HG03460 (cell line): ENCODE data around the gene KRTAP3-1.
"Not testable (repeated sequence)": the region's sequence is repeated elsewhere in the genome, so short reads cannot be mapped to it uniquely, and the experiment has no call there.

Source experiments
- ATAC-seq: cut with Tn5 transposase; IDR thresholded peaks from one replicate; pipeline ENCODE4 v1.9.1; 2021; ENCODE audit not compliant: unreplicated experiment

Gene KRTAP3-1

DNA sequence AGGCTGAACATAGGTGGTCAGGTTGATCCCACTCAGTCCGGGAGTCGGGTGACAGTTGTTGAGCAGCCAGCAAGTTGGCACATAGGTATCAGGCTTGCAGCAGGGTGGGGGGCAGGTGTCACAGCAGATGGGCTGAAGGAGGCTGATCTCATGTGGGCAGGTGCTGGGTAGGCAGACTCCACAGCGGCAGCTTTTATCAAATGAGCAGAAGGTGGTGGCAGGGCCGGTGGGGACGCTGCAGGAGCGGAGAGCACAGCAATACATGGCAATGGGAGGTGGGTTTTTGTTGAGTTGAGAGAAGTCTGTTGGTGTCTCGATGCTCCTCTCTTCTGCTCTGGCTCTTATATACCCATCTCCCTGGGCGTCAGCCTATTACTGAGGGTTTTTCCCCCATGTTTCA, at the start of gene KRTAP3-1:
KRTAP3-1 (minus strand) TSS at position 318 of the 400 bp plus-strand sequence; CDS start at position 264, 54 bp downstream.
- ATAC-seq: no peak

DNA sequence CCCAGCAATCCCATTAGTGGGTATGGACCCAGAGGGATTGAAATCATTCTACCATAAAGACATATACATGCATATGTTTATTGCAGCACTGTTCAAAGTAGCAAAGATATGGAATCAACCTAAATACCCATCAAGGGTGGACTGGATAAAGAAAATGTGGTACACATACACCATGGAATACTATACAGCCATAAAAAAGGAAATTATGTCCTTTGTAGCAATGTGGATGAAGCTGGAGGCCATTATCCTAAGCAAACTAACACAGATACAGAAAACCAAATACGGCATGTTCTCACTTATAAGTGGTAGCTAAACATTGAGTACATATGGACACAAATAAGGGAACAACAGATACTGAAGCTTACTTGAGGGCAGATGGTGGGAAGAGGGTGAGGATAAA, 48.6 kb upstream of the KRTAP3-1 start:
- ATAC-seq: no peak

DNA sequence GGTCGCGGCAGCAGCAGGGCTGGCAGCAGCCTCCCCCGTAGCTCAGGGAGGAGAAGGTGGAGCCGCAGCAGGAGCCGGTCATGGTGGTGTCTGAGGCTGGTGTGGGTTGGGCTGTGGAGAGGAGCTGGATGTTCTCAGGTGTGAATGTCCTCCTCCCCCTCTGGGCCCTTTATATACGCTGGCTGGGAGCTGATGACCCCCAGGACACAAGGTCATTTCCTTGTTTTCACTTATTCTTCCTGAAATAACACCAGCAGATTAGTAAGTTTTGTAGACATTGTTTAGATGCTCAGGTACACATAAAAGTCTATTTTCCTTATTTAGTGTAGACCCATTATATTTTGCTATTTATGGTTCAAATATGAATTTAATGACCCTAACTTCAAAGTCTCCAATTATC, 46.2 kb upstream of the KRTAP3-1 start, which contains the start of gene KRTAP2-2:
KRTAP2-2 (minus strand) TSS at position 101 of the 400 bp plus-strand sequence; CDS start at position 82, 19 bp downstream.
- ATAC-seq: not testable (repeated sequence)

DNA sequence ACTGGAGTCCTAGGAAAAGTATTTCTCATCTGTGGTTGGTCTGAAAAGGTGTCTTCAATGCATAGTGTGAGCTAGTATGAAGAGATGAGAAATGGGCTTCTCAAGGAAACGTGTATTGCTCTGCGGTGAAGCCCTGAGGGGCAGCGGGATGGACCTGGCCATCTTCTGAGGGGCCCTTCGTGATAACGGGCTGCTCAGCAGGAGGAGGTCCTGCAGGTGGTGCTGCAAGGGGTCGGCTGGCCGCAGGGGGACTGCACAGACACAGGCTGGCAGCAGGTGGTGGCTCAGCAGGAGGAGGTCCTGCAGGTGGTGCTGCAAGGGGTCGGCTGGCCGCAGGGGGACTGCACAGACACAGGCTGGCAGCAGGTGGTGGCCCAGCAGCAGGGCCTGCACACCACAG, 45.6 kb upstream of the KRTAP3-1 start:
- not testable (repeated sequence) for ATAC-seq

DNA sequence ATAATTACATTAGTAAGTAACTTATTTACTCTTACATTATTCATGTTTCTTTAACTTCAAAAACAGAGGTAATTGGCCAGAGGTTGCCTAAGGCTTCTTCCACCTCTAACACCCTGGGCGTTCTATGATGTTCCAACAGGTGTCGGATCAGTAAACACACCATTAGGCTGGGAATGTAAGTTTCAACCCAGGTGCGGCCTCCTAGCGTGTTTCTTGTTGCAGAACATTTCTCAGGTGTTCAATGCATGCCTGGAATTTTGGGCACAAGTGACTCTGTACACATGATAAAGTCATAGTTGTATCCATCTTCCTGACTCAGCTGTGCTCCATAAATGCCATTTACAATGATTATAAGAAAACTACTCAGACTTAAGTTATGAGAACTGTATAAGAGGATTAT, 45.1 kb upstream of the KRTAP3-1 start:
- no peak for ATAC-seq

DNA sequence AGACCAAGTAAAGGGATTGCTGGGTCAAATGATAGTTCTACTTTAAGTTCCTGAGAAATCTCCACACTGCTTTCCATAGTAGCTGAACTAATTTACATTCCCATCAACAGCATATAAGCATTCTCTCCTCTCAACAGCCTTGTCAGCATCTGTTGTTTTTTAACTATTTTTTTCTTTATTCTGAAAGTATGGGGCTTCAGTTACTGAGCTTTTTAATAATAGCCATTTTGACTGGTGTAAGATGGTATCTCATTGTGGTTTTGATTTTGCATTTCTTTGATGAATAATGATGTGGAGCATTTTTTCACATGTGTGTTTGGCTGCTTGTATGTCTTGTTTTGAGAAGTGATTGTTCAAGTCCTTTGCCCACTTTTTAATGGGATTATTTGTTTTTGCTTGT, 43.6 kb upstream of the KRTAP3-1 start:
- no peak for ATAC-seq

DNA sequence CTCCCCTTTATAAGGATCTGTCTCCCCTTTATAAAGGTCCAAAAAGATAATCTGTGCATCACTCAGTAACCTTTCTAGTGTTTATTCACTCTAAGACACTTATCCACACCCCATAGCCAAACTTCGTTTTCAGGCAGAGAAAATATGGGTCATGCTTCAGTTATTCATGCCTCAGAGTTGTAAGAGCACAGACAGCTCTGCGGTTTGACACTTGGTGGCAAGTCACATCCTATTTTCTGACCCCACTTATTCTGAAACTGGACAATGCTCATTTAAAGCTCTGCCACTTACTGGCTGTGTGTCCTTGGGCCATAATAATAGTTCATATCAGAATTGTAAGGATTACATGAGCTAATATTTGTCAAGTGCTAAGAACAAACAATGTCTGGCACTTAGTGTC, 40.2 kb upstream of the KRTAP3-1 start:
- ATAC-seq: no peak

DNA sequence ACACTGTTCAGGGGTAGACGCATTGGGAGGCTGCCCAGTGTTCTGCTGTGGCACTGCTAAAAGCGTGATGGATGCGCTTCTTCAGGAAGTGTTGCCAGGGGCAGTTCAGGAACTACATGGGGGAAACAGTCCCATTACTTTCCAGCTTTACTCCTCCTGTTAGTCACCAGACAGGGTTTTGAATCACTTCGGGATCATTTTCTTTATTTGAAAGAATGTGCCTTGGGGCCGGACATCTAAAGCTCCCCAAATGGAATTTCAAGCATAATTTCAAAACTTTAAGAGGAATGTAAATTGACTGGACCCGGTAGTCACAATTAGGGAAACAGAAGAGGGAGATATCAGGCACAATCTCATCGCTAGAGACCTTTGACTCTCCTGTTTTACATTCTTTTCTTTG, 39.5 kb upstream of the KRTAP3-1 start:
- no peak for ATAC-seq

DNA sequence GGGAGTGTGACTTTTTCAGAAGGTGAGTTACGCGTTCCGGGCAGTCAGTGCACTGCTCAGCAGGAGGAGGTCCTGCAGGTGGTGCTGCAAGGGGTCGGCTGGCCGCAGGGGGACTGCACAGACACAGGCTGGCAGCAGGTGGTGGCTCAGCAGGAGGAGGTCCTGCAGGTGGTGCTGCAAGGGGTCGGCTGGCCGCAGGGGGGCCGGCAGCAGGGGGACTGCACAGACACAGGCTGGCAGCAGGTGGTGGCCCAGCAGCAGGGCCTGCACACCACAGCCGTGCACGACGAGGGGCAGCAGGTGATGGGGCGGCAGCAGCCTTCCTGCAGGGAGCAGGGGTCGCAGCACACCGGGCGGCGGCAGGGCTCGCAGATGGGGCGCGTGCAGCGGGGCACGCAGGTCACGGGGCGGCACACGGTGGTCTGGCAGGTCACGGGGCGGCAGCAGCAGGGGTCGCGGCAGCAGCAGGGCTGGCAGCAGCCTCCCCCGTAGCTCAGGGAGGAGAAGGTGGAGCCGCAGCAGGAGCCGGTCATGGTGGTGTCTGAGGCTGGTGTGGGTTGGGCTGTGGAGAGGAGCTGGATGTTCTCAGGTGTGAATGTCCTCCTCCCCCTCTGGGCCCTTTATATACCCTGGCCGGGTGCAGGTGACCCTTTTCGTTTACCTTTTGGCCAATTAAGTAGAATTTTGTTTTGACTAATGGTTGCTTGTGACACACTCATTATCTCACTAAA, 38.0 kb upstream of the KRTAP3-1 start, which contains the start of gene KRTAP2-1:
KRTAP2-1 (minus strand) TSS at position 582 of the 731 bp plus-strand sequence; CDS start at position 533, 49 bp downstream.
- ATAC-seq: not testable (repeated sequence)

DNA sequence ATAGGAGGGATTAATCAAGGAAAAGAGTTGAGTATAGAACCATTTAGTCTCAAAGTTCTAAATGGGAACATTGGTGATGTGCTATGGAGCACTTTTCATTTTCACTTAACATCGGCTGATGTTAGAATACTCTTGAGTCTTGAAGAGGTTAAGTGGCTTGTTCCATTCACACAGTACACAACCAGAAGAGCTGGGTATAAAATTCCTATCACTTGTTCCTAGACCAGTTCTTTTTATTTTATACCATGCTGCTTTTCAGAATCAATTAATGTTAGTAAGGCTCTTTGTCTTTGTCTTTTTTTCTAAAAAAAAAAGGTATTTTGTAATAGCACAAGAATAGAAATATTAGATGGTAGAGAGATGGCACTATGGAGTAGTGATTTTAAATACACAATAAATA, 34.0 kb upstream of the KRTAP3-1 start:
- ATAC-seq: no peak

DNA sequence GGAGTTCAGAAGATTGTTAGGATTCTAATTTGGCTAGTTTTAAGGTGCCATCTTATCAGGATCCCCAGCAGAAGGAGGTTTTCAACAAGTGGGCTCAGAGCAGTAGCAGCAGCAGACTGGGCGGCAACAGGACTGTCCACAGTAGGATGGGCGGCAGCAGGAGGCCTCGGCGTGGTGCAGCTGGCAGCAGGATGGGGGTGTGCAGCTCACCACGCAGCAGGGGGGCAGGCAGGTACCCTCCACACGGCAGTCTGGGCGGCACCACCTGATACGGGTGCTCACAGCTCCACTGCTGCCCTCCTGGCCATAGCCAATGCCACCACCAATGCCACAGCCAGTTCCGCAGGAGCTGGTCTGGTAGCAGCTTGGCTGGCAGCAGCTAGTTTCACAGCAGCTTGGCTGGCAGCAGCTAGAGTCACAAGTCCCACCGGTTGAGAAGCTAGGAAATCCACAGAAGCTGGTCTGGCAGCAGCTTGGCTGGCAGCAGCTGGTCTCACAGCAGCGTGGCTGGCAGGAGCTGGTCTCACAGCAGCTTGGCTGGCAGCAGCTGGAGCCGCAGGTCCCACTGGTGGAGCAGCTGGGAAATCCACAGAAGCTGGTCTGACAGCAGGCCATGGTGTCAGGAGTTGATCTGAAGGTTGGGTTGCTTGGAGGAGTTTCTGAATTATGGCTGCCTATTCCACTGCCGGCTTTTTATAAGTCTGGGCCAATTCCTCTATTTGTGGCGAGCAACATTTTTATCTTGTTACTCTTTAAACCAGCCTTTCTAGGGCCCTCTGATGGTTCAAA, 32.0 kb upstream of the KRTAP3-1 start, which contains the start of gene KRTAP1-1:
KRTAP1-1 (minus strand) TSS at position 668 of the 789 bp plus-strand sequence; CDS start at position 615, 53 bp downstream.
- ATAC-seq: not testable (repeated sequence)

DNA sequence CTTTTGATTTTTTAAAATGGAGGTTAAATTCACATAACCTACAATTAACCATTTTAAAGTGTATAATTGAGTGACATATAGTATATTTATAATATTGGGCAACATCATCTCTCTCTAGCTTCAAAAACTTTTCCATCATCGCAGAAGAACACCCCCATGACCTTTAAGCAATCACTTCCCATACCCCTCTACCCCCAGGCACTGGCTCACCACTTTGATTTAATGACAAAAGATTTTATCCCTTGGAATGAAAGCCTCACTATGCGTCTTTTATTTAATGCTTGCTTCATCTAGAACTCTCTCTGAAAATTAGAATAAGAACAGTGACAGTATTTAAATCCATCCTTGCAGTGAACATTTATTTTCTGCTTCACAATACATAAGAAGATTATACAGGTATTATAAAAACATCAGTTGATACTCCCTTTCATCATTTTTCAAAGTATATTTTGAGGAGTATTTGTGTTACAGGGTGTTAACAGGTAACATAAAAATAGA, 29.0 kb upstream of the KRTAP3-1 start:
- ATAC-seq: no peak

DNA sequence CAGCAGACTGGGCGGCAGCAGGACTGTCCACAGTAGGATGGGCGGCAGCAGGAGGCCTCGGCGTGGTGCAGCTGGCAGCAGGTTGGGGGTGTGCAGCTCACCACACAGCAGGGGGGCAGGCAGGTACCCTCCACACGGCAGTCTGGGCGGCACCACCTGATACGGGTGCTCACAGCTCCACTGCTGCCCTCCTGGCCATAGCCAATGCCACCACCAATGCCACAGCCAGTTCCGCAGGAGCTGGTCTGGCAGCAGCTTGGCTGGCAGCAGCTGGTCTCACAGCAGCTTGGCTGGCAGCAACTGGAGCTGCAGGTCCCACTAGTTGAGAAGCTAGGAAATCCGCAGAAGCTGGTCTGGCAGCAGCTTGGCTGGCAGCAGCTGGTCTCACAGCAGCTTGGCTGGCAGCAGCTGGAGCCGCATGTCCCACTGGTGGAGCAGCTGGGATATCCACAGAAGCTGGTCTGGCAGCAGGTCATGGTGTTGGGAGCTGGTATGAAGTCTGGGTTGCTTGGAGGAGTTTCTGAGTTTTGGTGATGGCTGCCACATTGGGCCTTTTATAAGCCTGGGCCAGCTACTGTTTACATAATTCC, 25.5 kb upstream of the KRTAP3-1 start, which contains the start of gene KRTAP1-3:
KRTAP1-3 (minus strand) TSS at position 529 of the 590 bp plus-strand sequence; CDS start at position 476, 53 bp downstream.
- ATAC-seq: not testable (repeated sequence)

DNA sequence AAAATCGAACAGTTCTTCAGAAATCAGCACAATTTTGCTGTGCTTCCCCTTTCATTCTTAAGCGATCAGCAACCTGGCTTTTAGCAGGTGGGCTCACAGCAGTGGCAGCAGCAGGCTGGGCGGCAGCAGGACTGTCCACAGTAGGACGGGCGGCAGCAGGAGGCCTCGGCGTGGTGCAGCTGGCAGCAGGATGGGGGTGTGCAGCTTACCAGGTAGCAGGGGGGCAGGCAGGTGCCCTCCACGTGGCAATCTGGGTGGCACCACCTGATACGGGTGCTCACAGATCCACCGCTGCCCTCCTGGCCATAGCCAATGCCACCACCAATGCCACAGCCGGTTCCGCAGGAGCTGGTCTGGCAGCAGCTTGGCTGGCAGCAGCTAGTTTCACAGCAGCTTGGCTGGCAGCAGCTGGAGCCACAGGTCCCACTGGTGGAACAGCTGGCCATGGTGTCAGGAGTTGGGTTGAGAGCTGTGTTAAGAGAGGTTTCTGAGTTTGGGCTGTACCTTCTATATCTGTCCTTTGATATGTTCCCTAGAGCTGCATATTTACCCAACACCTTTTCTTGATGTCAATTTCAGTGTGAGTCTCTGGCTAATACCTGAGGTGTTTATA, 20.8 kb upstream of the KRTAP3-1 start, which contains the start of gene KRTAP1-4:
KRTAP1-4 (minus strand) TSS at position 563 of the 613 bp plus-strand sequence; CDS start at position 446, 117 bp downstream.
- no peak for ATAC-seq

DNA sequence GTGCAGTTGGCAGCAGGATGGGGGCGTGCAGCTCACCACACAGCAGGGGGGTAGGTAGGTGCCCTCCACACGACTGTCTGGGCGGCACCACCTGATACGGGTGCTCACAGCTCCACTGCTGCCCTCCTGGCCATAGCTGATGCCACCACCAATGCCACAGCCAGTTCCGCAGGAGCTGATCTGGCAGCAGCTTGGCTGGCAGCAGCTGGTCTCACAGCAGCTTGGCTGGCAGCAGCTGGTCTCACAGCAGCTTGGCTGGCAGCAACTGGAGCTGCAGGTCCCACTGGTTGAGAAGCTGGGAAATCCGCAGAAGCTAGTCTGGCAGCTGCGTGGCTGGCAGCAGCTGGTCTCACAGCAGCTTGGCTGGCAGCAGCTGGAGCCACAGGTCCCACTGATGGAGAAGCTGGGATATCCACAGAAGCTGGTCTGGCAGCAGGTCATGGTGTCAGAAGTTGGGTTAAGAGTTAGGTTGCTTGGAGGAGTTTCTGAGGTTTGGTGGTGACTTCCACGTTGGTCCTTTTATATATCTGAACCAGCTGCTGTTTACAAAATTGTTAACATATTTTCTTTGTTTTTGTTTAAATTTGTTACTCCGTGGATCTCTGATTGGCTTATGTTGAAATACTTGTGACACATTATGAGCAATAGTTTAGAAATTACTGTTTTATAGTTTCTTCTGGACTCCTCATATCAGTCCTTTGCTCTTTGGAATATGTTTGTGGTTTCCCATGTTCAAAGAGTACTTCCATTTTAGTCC, 18.0 kb upstream of the KRTAP3-1 start, which contains the start of gene KRTAP1-5:
KRTAP1-5 (minus strand) TSS at position 494 of the 757 bp plus-strand sequence; CDS start at position 441, 53 bp downstream.
- no peak for ATAC-seq

DNA sequence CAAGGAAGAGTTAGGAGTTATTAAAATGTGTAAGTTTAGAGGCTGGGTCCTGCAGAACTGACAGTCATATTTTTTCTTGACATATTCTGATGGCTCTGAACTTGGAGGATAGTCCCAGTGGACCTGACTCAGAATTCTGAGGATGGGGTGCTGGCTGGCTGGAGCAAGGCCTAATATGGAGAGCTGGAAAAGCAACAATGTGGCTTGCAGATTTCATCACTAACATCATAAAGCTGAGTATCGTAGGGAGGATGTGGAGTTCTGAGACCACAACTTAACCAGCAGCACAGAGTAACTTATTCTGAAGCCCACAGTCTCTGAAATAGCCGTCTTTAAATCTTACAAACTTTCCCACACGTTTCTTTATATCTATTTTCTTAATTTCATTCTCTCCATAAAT, 15.8 kb upstream of the KRTAP3-1 start:
- no peak for ATAC-seq

DNA sequence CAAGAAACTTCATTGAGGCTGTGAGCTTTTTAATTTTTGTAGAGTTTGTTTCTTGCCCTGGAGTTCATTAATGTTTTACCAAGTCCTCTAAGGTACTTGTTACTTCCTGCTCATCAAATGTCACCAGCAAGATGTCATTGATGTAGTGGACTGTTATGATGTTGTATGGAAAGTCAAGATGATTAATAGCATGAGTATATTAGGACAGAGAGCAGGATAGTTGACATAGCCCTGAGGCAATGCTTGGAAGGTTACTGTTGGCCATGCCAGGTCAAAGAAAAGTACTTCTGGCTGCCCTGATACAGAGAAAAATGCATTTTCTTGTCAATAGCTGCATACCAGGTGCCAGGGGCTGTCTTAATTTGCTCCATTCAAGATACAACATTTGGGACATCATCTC, 11.4 kb upstream of the KRTAP3-1 start:
- ATAC-seq: no peak

DNA sequence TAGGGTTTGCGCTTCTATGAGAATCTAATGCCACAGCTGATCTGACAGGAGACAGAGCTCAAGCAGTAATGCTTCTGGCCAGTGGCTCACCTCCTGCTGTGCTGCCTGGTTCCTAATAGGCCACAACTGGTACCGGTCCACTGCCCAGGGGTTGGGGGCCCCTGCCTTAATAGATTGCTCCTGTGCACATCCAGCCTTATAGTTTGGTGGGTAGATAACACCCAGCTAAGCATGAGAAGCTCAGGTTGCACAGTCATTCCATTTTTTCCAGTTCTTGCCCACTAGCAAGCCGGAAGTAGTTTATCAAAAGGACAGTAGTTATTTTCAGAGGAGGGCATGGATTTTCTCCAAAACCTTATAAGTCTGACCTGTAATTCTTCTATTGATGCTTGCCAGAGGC, 10.5 kb upstream of the KRTAP3-1 start:
- no peak for ATAC-seq

DNA sequence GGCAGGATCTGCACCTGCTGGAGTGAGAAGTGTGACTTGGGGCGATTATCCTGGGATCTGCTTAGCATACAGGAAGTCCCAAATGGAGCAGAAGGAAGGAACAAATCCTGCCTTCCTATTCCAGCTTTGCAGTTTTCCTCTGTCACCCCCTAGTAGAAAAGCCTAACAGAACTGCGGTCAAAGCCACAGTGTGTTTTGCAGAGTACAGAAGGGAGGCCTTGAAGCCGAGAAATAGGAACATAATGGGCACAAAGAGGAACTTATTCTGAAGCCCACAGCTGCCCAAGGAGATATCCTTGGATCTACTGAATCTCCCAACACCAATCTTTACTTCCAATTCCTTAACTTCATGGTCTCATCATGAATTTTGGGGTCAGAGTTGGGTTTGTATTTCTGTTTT, 9.6 kb upstream of the KRTAP3-1 start:
- no peak for ATAC-seq
